Spleen (tissue), 7 donors: ENCODE results near the gene ZNF618.

ENCODE experiments used
- CTCF ChIP-seq, 11 experiments: fragments of 200-600 bp in 7 of 11; fragments of 450-650 bp in 4 of 11; sonication (generic) in 4 of 11; IDR thresholded peaks in 8 of 11; conservative IDR thresholded peaks in 3 of 11; 1 replicate in 7 of 11; 2 replicates in 4 of 11; pipeline versions ENCODE4 v1.4.0 to v1.8.0; 2016 to 2021; ENCODE audit warnings: antibody characterized with exemption in 11 of 11, inconsistent platforms in 4 of 11, mild to moderate bottlenecking in 1 of 11
- POLR2A ChIP-seq, 3 donors: fragments of 450-650 bp; IDR thresholded peaks; one replicate each; pipeline ENCODE4 v1.5.1; 2017; ENCODE audit warnings: antibody characterized with exemption in 3 of 3, mild to moderate bottlenecking in 1 of 3
- POLR2AphosphoS5 ChIP-seq, 3 donors: sonication (generic); formaldehyde crosslinking; IDR thresholded peaks; one replicate each; pipeline ENCODE4 v1.5.1; 2017; ENCODE audit warnings: antibody characterized with exemption in 3 of 3
- donor health status: DM: no; HTN: no; CAD: no; lungs with moderate emphysema.
- donor health status: DM: no; HTN: no; CAD: no.
- donor health status: DM: no; HTN: no; CAD: no.

- TF ChIP-seq CTCF (IDR thresholded peaks at IDR 0.05 in 8 of 11, conservative IDR thresholded peaks at IDR 0.05 in 3 of 11), result no peak
- no peak for TF ChIP-seq POLR2A (IDR thresholded peaks at IDR 0.05)
- TF ChIP-seq POLR2AphosphoS5 (IDR thresholded peaks at IDR 0.05), result no peak
Measured at GRCh38 chr9:113927277-113927676, 51.2 kb downstream of the ZNF618 start.
